Midbrain (tissue), 1 donor: ENCODE measurements around the gene SOBP.

Experiments
- DNase-seq: peaks from one replicate; lab custom pipeline; 2025; lab: John Stamatoyannopoulos, UW

SOBP gene

DNA sequence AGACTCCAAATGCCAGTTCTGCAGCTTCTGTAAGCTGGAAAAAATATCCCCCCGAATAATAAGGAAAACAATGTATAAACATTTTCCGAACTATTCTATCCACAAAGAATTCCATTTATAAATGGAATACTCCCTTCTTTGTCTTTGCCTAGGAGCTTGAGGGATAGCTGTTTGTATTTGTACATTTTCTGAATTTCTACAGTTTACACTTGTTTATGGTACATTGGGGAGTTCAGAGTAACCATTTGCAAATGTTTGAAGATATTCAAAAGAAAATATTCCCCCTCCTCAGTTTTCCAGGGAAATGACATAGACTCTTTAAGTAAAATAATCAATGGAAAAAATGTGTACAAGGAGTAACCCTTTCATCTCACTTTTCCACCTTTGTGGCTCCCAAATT, 149.6 kb downstream of the SOBP start:
- DNase-seq: no peak

DNA sequence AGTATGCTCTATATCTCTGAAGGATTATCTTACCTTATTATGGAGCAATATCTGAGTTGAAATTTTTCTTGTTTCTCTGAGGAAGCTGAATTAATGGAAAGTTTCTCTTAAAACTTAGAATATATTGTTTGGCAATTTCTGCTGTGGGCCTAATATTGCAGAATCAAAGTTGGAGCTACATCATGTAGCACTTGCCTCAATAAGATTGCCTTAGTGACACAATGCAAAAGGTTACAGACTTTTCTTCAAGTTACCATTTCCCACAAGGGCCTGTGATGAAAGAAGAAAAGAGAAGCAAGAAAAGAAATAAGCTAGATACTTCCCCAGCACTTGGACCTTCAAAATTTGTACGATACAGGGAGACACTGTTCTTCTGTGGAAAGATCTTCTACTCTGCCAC, 151.2 kb downstream of the SOBP start:
- DNase-seq: no peak

DNA sequence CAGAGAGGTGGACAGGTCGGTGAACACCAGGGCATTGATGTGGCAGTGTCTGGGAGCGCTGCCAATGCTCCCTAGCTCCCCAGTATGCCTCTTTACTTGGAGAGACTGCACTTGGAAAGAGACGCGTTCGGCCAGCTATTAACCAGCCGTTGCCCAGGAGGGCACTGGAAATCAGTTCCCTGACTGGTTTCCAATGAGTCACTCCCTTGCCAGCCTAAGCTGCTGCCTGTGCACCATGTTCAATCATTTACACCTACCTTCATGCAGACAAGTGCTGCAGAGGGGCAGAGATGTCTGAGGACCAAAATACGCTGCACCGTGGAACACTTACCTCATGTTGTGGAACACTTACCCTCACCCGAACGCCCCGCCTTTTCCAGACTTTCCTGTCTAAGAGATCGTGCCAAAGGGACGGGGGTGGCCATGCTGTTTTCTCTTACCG, 151.6 kb downstream of the SOBP start:
- DNase-seq: peak; percentile 59

DNA sequence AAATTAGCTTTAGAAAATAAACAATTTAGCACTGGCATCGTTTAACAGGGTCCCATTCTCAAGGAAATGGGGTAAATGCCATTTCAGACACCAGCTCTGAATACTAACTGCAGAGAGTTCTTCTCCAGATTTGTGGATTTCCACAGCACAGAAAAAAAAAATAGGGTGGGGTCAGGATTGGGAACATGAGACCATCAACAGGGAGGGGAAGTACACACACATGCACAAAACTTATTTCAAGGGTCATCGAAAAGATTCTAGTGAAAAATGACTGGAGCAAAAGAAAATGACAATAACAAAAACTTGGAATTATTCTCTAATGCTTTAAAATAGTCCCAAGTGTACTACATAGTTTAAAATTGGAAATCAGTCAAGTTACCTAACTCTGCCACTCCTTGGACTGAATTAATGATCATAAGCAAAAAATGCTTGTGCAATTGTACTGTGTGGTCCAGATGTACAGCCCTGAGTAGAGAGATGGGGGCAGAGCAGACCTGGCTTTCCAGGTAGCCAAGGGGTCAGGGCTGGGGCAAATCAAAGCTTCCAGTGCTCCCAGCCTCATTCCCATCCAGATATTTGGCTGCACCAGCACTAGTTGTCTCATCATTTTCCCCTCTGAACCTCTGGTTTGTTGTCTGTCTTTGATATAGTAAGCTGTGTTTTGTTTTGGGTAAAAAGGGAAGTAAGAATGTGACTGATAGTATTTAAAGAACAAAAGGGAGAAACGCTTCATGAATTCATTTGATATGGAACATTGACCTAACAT, 152.4 kb downstream of the SOBP start:
- no peak for DNase-seq

DNA sequence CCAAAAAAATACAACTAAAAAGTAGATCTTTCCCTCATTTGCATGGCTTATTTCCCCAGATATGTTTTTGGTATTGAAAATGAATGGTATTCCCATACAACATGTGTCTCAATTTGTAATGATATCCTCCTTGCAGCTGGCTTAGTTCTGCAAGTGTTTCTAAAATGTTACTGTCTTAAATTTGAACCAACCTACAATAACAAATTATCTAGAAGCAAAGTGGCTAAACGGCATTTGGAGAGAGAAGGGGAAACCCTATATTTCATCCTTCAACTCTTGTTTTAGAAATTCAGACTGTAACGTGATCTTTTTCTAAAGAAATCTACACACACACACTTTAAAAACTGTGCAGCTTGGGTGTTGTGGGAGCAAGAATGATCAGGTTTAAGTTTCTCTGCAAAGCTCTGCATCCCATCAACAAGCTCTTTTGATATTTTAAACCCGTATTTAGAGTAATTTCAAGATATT, 153.0 kb downstream of the SOBP start:
- no peak for DNase-seq

DNA sequence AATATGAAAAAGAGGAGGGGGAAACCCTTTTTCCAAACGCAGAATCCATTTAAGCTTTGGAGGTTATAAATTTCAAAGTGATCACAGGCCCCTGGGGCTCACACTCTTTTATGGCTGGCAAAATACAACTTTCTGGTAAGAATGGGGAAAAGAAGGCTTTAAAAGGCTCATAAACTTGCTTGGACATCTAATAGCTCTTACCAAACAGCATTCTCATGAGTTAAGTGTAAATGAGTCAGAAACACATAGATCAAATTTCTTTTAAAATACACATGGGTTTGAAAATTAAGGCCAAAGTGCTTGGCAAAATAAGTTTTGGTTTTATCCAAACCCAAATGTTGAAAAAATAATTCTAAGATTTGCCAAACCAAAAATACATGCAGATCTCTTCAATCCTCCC, 154.6 kb downstream of the SOBP start:
- DNase-seq: no peak

DNA sequence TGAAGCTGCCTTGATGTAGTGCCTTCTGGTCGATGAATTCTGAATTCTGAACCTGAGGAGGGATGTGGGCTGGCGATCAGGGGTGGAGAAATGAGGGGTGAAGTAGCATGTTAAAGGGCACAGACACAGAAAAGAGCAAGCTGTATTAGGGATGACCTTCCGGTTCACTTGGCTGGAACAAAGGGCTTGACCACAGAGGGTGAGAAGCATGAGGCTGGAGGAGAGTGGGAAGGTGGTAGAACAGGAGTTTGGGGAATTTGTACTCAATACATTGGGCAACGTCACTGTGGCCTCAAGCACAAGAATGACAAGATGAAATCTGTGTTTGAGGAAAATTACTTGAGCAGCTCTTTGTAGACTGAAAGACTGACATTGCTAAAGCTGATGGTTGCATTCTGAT, 155.8 kb downstream of the SOBP start:
- no peak for DNase-seq

DNA sequence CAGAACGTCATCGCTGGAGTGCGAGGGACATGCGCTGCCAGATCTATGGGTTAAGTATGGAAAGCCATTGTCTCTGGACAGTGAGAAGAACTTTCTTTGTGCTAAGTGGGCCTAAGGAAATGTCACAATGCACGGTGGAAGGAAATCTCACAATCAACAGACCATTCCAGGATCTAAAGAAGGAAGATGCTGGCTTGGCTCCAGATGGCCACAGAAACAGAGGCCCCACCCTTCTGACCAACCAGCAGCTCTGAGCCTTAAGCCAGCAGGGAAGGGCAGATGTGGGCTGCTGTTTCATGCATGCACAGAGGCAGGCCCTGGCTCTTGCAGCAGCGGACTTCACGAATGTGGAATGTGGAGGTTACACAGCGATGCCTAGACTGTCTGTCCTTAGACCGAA, 156.3 kb downstream of the SOBP start:
- DNase-seq: no peak

DNA sequence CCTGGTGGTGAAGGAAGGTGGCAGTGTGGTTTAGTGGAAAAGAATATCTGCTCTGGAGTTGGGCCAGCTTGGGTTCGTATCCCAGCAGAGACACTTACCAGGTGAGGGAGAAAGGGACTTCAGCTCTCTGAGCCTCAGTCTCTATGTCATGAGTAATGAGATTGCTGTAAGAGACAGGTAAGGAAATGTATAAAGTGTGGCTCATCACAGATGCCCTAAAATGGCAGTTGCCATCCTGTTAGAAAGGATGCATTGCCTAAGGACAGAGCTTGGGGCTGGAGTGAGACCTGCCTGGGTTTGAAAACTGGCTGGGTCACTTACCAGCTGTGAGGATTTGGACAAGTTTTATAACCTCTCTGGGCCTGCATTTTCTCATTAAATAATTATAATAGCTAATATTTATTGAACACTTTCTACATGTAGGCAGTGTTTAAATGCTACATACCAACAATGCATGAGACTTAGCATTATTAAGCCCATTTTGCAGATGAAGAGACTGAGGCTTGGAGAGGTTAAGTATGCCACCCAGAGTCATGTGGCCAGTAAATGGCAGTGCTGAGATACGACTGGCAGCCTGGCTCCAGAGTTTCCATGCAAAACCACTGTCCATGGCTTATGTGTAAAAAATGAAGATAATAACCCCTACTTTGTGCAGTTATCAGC, 157.0 kb downstream of the SOBP start:
- no peak for DNase-seq

DNA sequence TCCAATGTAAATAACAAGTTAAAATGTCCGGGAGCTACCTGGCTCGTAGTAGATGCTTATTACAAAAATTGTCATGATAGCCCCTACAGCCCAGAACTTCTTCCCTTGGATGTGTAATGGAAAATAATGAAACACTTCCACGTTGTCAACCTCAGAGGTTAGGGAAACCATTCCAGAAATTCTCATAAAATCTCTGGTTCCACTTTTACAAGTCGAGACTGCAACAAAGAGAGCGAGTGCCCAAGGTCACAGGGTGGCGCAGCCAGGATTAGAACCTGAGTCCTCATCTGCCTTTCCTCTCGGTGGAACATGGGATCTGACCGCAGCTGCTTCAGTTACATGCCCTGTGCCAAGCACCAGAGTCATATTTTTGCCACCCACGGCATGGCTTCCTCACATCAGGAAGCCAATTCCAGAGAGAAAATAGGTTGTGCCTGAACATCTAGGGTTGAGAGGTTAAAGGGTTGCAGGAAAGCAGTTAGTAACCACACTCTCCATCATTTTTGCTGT, 157.6 kb downstream of the SOBP start:
- no peak for DNase-seq

DNA sequence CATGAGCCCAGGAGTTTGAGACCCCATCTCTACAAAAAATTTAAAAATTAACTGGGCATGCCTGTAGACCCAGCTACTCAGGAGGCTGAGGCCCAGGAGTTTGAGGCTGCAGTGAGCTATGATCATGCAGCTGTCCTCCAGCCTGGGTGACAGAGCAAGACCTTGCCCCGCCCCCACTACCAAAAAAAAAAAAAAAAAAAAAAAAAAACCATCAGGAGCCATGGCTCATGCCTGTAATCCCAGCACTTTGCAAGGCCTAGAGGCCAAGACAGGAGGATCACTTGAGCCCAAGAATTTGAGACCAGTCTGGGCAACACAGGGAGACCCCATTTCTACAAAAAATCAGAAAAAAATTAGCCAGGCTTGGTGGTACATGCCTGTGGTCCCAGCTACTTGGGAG, 159.1 kb downstream of the SOBP start:
- no peak for DNase-seq

DNA sequence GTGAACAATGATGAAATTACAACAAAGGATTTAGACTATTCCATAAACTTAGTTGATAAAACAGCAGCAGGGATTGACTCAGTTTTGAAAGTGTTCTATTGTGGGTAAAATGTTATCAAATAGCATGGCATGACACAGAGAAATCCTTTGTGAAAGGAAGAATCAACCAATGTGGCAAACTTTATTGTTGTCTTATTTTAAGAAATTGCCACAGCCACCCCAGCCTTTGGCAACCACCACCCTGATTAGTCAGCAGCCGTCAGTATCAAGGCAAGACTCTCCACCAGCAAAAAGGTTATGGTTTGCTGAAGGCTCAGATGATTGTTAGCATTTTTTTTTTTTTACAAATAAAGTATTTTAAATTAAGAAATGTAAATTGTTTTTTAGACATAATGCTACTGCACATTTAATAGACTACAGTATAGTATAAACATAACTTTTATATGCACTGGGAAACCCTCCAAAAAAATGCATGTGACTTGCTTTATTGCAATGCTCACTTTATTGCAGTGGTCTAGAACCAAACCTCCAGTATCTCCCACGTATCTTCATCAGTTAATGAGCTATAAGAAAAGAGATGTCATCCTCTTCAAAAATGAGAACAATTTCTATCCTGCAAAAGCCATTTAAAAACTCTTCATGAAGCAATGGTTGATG, 162.7 kb downstream of the SOBP start:
- DNase-seq: no peak

DNA sequence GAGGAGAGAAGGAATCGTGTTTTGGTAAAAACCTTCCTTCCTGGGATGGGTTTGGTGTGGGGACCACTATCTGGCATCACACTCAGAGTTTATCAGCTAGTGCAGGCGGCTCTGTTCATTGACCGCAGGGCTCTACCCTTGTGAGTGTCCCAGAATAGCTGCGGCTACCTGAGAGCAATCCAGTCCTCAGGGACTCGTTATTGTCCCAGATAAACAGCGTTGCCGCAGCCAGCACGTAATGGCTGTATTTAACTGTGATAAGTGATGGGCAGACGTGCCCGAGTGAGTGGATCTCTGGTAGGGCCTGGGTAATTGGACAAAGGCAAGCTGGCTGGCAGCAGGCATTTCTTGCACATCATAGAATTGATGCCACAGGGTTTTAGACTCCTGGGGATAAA, 163.3 kb downstream of the SOBP start:
- DNase-seq: no peak

DNA sequence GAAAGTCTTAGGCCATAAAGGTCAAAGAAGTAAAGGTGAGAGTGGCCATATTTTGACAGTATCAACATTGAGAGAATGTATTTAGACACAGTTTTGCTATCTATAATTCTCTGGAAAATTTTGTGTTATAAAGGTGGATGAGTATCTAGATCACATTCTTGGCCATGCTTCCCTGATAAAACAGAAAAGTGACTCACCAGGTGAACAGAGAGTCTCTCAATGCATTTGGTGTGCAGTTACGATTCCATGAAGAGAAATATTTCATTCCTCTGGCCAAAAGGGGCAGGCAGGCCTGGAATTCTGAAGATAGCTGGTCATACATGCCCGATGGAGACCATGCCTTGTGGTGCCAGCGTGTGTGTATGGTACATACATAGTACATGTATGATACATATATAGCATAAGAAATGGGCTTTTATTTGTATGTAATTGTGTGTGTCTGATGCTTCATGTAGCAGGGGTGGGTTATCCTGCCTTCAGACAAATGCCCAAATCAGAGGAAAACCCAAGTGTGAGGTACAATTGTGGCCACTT, 164.0 kb downstream of the SOBP start:
- no peak for DNase-seq

DNA sequence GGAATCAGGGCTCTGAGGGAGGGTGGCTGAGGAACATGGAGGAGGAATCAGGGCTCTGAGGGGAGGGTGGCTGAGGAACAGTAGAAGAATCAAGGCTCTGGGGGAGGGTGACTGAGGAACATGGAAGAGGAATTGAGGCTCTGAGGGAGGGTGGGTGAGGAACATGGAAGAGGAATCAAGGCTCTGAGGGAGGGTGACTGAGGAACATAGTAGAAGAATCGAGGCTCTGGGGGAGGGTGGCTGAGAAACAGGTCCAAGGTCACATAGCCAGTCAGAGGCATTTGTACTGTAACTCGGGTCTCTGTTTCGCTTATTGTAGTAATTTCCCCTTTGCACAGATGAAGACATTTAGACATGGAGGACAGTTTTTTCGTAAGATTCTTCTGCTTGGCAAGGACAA, 164.8 kb downstream of the SOBP start:
- DNase-seq: no peak

DNA sequence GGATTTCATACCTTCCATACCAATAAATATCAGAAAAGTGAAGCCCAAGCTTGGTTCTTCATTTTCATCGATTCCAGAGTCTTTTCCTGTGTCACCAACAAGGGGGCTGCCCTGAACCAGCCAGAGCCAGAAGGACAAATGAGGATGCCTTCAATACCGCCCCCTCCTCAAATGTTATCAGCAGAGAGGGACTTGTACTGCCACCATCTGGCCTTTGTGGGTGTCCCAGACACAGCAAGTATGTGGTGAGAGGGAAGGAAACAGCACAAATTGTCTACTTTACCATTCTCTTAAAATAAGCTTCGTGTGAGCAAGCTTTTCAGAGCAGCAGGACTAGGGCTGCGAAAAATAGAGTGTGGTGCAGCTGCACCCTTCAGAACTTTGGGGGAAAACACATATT, 165.3 kb downstream of the SOBP start:
- no peak for DNase-seq

DNA sequence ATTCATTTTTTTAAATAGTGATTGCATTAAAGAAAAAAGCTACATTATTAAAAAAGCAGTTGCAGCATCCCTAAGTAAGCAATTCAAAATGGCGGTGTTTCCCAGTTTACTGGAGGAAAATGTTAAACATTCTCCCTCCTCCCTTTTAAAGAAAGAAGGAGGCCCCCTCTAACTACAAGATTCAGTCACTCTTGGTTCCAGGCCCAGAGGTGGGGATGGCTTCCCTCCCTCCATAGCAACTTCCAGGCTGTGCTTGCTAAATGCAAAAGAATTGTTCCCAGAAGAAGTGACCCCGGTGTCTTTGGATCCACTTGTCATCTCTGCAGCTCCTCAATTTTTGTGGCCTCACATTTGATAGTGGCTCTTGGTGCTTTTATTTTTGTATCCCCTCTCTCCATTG, 165.9 kb downstream of the SOBP start:
- DNase-seq: no peak

DNA sequence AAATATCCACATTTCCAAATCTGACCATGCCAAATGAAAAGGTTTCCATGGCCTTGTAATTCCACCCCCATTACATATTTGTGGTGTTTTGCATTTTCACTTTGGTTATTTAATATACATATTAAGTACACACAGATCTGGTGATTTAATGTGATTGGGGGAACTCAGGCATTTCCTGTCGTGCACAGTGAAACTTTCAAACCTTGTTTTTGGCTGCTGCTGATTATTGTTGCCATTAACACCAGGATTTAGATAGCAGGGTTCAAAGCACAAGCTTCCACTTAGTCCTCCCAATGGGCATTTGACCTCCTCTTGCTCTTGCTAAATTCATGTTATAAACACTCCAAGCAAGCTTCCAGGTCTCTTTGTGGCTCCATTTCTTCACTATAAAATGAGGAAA, 166.5 kb downstream of the SOBP start:
- DNase-seq: no peak

DNA sequence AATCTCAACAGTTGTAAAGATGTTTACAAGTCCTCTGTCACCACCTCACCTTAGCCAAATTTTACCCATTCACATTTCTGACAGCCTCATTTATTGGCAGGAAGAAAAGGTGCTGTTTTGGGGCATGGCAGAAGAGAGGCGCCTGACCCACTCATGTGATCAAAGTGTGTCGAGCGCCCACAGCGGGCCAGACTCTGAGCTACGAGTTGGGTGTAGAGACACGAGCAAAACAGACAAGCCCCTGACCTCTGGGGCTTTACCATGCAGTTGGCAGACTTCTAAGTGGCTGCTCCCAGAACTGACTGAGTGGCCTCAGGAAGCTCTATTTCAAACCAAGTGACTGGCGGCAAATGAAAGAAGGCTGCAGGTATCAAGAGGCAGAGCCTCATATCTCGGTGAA, 167.0 kb downstream of the SOBP start:
- DNase-seq: no peak

DNA sequence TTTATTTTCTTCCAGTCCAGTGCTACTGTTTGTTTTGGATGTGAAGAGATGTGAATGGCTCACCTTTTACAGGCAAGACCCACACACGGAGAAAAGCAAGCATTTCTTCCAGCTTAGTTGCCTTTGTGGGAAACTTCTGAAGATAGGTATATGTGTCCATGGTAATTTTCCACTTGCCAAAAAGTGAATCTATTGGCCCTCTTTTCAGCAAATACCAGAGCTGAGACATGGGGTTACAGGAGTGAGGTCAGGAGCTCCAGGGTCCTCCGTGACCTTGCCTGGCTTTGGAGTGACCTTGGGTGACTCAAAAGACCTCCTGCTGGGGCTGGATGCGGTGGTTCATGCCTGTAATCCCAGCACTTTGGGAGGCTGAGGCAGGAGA, 167.4 kb downstream of the SOBP start:
- DNase-seq: no peak

DNA sequence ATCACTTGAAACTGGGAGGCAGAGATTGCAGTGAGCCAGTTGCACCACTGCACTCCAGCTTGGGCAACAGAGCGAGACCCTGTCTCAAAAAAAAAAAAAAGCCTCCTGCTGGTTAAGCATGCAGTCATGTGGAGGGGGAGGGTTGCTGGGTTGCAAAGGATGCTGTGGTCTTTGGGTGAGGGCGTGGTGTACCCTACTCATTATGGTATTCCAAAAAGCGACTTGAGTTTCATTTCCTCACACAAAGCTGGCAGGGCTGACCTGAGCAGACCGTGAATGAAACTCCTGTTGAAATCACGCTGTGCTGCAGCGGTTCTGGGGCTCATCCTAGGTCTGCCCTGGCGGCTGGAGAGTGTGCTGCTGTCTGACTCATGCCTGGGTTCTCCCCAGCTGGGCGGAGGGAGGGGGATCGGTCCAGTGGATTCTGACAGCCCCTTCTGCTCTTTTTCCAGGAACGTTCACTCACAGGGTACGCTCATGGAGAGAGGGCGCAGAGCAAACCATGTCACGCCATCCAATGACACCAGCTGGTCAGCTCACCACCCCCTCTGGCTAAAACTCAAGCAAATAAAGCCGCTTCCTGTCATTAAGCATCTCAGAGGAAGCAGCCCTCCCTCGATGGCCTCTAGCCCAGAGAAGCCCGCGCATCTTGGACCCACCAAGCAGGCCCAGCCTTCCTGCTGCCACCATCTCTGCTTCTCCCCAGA, 168.0 kb downstream of the SOBP start:
- DNase-seq: no peak
